GM12878 (cell line): ENCODE results near the gene MRPS18B.

Experiments
- CBX5 ChIP-seq: sonication (generic); IDR thresholded peaks from 2 replicates; pipeline ENCODE4 v1.6.1; 2016; ENCODE audit warnings: low read depth, moderate library complexity, mild to moderate bottlenecking, inconsistent platforms
- CHD1 ChIP-seq: IDR thresholded peaks from 2 replicates; pipeline ENCODE4 v1.6.1; 2012; ENCODE audit warnings: low read depth, low read length, improper control_type of control experiment
- CREB1 ChIP-seq: IDR thresholded peaks from 2 replicates; pipeline ENCODE4 v1.6.1; 2012; ENCODE audit warnings: low read depth, mild to moderate bottlenecking, inconsistent platforms
- EZH2 ChIP-seq: IDR thresholded peaks from 2 replicates; pipeline ENCODE4 v1.6.1; 2012; ENCODE audit warnings: low read depth, mild to moderate bottlenecking, control low read depth, inconsistent platforms, low read length, borderline replicate concordance; ENCODE audit not compliant: control insufficient read depth
- FOXK2 ChIP-seq: fragments of 450-650 bp; IDR thresholded peaks from 2 replicates; pipeline ENCODE4 v1.6.1; 2017; ENCODE audit warnings: mild to moderate bottlenecking, moderate library complexity
- JUNB ChIP-seq: IDR thresholded peaks from 2 replicates; pipeline ENCODE4 v1.6.1; 2016; ENCODE audit warnings: antibody characterized with exemption, mild to moderate bottlenecking
- POLR2A ChIP-seq: IDR thresholded peaks from 2 replicates; pipeline ENCODE4 v1.6.1; 2011; ENCODE audit warnings: low read depth, mild to moderate bottlenecking, low read length
- POLR2AphosphoS5 ChIP-seq: IDR thresholded peaks from 2 replicates; pipeline ENCODE4 v1.6.1; 2011; ENCODE audit warnings: mild to moderate bottlenecking, low read length, inconsistent platforms
- RB1 ChIP-seq: fragments of 450-650 bp; formaldehyde crosslinking; IDR thresholded peaks from 2 replicates; pipeline ENCODE4 v1.6.1; 2017; ENCODE audit warnings: mild to moderate bottlenecking, borderline replicate concordance
- YBX1 ChIP-seq: fragments of 450-650 bp; IDR thresholded peaks from 2 replicates; pipeline ENCODE4 v1.6.1; 2016; ENCODE audit warnings: antibody characterized with exemption
- TF ChIP-seq, protein P1 (sequence below), 3 experiments: IDR thresholded peaks in 2 of 3; conservative IDR thresholded peaks in 1 of 3; 2 replicates each; pipeline ENCODE4 v1.5.1; 2011; ENCODE audit warnings: low read depth in 3 of 3, low read length in 3 of 3, mild to moderate bottlenecking in 3 of 3, control low read depth in 2 of 3, moderate library complexity in 2 of 3, inconsistent platforms in 1 of 3, mixed read lengths in 1 of 3; ENCODE audit not compliant: control insufficient read depth in 2 of 3, insufficient read depth in 1 of 3; ENCODE audit errors: extremely low read depth in 1 of 3
- TF ChIP-seq, protein P2 (sequence below): fragments of 450-650 bp; IDR thresholded peaks from 2 replicates; pipeline ENCODE4 v1.6.1; 2017; ENCODE audit warnings: borderline replicate concordance
- TF ChIP-seq, protein P3 (sequence below): IDR thresholded peaks from 2 replicates; pipeline ENCODE4 v1.6.1; 2011; ENCODE audit warnings: mild to moderate bottlenecking, low read depth, low read length, moderate library complexity; ENCODE audit not compliant: insufficient replicate concordance
- TF ChIP-seq, protein P4 (sequence below): fragments of 450-650 bp; IDR thresholded peaks from 2 replicates; pipeline ENCODE4 v1.6.1; 2017; ENCODE audit warnings: mild to moderate bottlenecking

DNA sequence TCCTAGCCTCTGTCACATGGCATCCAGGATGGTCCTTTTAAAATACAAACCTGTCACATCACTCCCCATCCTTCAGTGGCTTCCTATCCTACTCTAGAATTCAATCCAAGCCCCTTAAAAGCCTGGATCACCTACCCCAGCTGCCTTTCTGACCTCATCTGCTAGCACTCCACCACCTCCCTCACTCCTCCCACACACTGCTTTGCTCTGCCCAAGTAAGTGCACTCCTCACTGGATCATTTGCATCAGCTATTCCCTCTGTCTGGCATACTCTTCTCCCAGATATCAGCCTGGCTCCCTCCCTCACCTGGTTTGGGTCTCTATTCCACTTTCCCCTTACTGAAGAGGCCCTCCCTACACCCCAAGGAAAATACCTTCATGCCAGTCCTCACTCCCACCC is 39.8 kb downstream of the MRPS18B start:
- TF ChIP-seq POLR2A (no peak), CREB1 (no peak), CHD1 (no peak), YBX1 (no peak), CBX5 (no peak), POLR2AphosphoS5 (no peak), EZH2 (no peak), JUNB (no peak), RB1 (no peak), FOXK2 (no peak)
- TF ChIP-seq, protein P1, sequence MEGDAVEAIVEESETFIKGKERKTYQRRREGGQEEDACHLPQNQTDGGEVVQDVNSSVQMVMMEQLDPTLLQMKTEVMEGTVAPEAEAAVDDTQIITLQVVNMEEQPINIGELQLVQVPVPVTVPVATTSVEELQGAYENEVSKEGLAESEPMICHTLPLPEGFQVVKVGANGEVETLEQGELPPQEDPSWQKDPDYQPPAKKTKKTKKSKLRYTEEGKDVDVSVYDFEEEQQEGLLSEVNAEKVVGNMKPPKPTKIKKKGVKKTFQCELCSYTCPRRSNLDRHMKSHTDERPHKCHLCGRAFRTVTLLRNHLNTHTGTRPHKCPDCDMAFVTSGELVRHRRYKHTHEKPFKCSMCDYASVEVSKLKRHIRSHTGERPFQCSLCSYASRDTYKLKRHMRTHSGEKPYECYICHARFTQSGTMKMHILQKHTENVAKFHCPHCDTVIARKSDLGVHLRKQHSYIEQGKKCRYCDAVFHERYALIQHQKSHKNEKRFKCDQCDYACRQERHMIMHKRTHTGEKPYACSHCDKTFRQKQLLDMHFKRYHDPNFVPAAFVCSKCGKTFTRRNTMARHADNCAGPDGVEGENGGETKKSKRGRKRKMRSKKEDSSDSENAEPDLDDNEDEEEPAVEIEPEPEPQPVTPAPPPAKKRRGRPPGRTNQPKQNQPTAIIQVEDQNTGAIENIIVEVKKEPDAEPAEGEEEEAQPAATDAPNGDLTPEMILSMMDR (IDR thresholded peaks at IDR 0.05 in 2 of 3, conservative IDR thresholded peaks at IDR 0.05 in 1 of 3; ENCODE audit: control insufficient read depth in 2 of 3, extremely low read depth in 1 of 3, insufficient read depth in 1 of 3, low read depth in 3 of 3, low read length in 3 of 3) = no peak
- TF ChIP-seq, protein P2, sequence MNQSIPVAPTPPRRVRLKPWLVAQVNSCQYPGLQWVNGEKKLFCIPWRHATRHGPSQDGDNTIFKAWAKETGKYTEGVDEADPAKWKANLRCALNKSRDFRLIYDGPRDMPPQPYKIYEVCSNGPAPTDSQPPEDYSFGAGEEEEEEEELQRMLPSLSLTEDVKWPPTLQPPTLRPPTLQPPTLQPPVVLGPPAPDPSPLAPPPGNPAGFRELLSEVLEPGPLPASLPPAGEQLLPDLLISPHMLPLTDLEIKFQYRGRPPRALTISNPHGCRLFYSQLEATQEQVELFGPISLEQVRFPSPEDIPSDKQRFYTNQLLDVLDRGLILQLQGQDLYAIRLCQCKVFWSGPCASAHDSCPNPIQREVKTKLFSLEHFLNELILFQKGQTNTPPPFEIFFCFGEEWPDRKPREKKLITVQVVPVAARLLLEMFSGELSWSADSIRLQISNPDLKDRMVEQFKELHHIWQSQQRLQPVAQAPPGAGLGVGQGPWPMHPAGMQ = no peak
- TF ChIP-seq, protein P3, sequence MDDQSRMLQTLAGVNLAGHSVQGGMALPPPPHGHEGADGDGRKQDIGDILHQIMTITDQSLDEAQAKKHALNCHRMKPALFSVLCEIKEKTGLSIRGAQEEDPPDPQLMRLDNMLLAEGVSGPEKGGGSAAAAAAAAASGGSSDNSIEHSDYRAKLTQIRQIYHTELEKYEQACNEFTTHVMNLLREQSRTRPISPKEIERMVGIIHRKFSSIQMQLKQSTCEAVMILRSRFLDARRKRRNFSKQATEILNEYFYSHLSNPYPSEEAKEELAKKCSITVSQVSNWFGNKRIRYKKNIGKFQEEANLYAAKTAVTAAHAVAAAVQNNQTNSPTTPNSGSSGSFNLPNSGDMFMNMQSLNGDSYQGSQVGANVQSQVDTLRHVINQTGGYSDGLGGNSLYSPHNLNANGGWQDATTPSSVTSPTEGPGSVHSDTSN = no peak
- TF ChIP-seq, protein P4, sequence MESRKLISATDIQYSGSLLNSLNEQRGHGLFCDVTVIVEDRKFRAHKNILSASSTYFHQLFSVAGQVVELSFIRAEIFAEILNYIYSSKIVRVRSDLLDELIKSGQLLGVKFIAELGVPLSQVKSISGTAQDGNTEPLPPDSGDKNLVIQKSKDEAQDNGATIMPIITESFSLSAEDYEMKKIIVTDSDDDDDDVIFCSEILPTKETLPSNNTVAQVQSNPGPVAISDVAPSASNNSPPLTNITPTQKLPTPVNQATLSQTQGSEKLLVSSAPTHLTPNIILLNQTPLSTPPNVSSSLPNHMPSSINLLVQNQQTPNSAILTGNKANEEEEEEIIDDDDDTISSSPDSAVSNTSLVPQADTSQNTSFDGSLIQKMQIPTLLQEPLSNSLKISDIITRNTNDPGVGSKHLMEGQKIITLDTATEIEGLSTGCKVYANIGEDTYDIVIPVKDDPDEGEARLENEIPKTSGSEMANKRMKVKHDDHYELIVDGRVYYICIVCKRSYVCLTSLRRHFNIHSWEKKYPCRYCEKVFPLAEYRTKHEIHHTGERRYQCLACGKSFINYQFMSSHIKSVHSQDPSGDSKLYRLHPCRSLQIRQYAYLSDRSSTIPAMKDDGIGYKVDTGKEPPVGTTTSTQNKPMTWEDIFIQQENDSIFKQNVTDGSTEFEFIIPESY = no peak
